Measurements from ENCODE around the gene NUAK1.
A peak's percentile ranks its signal among the peaks of the same experiment; 100 is the strongest.

NUAK1 gene

DNA sequence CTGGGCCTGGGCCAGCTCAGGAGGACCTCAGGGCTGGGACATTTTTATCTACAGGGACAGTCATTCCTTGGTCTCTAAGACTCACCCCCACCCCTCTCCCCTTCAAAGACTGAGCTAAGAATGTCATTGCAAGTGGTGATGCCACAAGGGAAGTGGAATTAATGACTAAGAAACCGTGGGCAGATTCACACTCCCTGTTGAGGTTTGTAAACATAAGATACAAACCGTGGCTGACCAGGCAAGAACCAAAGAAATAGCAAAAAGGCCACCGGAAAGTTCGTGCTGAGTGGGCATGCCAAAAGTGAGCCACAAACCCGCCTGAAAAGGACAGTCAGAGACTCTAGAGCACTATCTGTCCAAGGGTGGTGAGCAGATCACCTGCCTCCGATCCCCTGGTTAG is 25.7 kb downstream of the NUAK1 start (continued):
- TF ChIP-seq, protein P1, sequence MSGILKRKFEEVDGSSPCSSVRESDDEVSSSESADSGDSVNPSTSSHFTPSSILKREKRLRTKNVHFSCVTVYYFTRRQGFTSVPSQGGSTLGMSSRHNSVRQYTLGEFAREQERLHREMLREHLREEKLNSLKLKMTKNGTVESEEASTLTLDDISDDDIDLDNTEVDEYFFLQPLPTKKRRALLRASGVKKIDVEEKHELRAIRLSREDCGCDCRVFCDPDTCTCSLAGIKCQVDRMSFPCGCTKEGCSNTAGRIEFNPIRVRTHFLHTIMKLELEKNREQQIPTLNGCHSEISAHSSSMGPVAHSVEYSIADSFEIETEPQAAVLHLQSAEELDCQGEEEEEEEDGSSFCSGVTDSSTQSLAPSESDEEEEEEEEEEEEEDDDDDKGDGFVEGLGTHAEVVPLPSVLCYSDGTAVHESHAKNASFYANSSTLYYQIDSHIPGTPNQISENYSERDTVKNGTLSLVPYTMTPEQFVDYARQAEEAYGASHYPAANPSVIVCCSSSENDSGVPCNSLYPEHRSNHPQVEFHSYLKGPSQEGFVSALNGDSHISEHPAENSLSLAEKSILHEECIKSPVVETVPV (CRISPR knock-in tag; IDR thresholded peaks at IDR 0.05) = no peak
- TF ChIP-seq RARB (CRISPR knock-in tag; IDR thresholded peaks at IDR 0.05) = no peak
- TF ChIP-seq ZFP30 (CRISPR knock-in tag; IDR thresholded peaks at IDR 0.05) = no peak

DNA sequence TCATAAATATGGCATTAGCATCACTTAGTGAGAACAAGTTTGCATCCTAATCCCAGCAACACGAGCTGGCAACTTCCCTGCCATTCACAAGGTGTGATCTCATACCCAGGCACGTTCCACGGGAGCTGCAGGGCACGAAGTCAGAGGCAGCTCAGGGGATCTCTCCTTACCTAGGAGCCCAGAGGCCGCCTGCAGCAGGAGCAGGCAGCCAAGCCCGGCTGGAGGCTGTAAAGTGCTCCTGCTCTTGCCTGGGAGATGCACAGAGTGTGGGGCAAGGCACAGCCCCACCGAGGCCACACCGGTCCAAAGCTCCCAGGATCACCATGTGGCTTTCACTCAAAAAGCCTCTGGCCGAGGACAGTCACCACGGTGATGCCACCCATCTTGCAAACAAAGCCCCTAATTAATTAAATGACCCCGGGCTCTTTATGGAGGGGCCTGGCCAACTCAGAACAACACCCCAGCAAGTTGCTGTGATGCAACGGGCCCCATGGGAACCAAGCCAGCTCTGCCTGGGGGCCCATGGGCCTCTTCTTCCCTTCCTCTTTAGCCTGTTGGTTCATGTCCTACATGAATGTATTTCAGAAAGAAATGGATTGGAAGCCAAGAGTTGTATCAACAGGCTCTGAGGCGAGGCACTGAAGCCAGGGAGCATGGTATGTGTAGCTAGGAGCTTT is 26.5 kb downstream of the NUAK1 start:
- no peak for TF ChIP-seq SNAI2 (CRISPR knock-in tag; IDR thresholded peaks at IDR 0.05)
- TF ChIP-seq POU6F1 (CRISPR knock-in tag; IDR thresholded peaks at IDR 0.05; ENCODE audit: borderline replicate concordance, low read depth) = no peak
- TF ChIP-seq ARNTL (CRISPR knock-in tag; IDR thresholded peaks at IDR 0.05; ENCODE audit: borderline replicate concordance, low read depth) = no peak
- TF ChIP-seq GLIS3 (CRISPR knock-in tag; IDR thresholded peaks at IDR 0.05) = no peak
- no peak for TF ChIP-seq PPARA (CRISPR knock-in tag; IDR thresholded peaks at IDR 0.05; ENCODE audit: borderline replicate concordance)
- no peak for TF ChIP-seq ESRRG (CRISPR knock-in tag; IDR thresholded peaks at IDR 0.05)
- TF ChIP-seq CSDC2 (CRISPR knock-in tag; IDR thresholded peaks at IDR 0.05) = no peak
- TF ChIP-seq TOX (CRISPR knock-in tag; IDR thresholded peaks at IDR 0.05; ENCODE audit: borderline replicate concordance) = no peak
- no peak for TF ChIP-seq PATZ1 (CRISPR knock-in tag; IDR thresholded peaks at IDR 0.05; ENCODE audit: borderline replicate concordance)
- TF ChIP-seq TSHZ2 (CRISPR knock-in tag; IDR thresholded peaks at IDR 0.05) = no peak
- TF ChIP-seq, protein P1 (CRISPR knock-in tag; IDR thresholded peaks at IDR 0.05) = no peak
- TF ChIP-seq TCF4 (CRISPR knock-in tag; IDR thresholded peaks at IDR 0.05; ENCODE audit: borderline replicate concordance) = no peak
- TF ChIP-seq ZFP3 (CRISPR knock-in tag; IDR thresholded peaks at IDR 0.05) = no peak
- TF ChIP-seq BACH2 (CRISPR knock-in tag; IDR thresholded peaks at IDR 0.05; ENCODE audit: borderline replicate concordance) = no peak
- no peak for TF ChIP-seq ZNF8 (CRISPR knock-in tag; IDR thresholded peaks at IDR 0.05)
- TF ChIP-seq ZNF565 (CRISPR knock-in tag; conservative IDR thresholded peaks at IDR 0.05; ENCODE audit: low read depth) = no peak
- no peak for TF ChIP-seq ZFP30 (CRISPR knock-in tag; IDR thresholded peaks at IDR 0.05)
- TF ChIP-seq ISL1 (CRISPR knock-in tag; IDR thresholded peaks at IDR 0.05) = no peak
- peak; percentile 10 for ATAC-seq

- ATAC-seq = no peak
- no peak for TF ChIP-seq SNAI2 (CRISPR knock-in tag; IDR thresholded peaks at IDR 0.05)
- TF ChIP-seq ZNF8 (CRISPR knock-in tag; IDR thresholded peaks at IDR 0.05) = no peak
- no peak for TF ChIP-seq TOX (CRISPR knock-in tag; IDR thresholded peaks at IDR 0.05; ENCODE audit: borderline replicate concordance)
- no peak for TF ChIP-seq PPARA (CRISPR knock-in tag; IDR thresholded peaks at IDR 0.05; ENCODE audit: borderline replicate concordance)
- no peak for TF ChIP-seq BACH2 (CRISPR knock-in tag; IDR thresholded peaks at IDR 0.05; ENCODE audit: borderline replicate concordance)
- TF ChIP-seq ZFP30 (CRISPR knock-in tag; IDR thresholded peaks at IDR 0.05) = no peak
- TF ChIP-seq RARB (CRISPR knock-in tag; IDR thresholded peaks at IDR 0.05) = no peak
- no peak for TF ChIP-seq ESRRG (CRISPR knock-in tag; IDR thresholded peaks at IDR 0.05)
- no peak for TF ChIP-seq ARNTL (CRISPR knock-in tag; IDR thresholded peaks at IDR 0.05; ENCODE audit: borderline replicate concordance, low read depth)
These were observed 28.0 kb downstream of the NUAK1 start for GRCh38 chr12:106110626-106111300.

Measured in SK-N-SH treated with all-trans-retinoic acid at 6 μM for 48 hours (cell line).